ENCODE data around the gene MTHFD2L.

The MTHFD2L gene

GRCh38 chr4:74230902-74231499, 73.1 kb downstream of the MTHFD2L start:
- in situ Hi-C loops (cut with MboI; ENCODE audit: low sequenced_read_pairs) = no loop called here

- in situ Hi-C loops (cut with MboI; ENCODE audit: low sequenced_read_pairs) = no loop called here
Observed at GRCh38 chr4:74235135-74235534, 77.2 kb downstream of the MTHFD2L start.

GRCh38 chr4:74237425-74237966, 79.6 kb downstream of the MTHFD2L start:
- in situ Hi-C loops (cut with MboI; ENCODE audit: low sequenced_read_pairs) = no loop called here

GRCh38 chr4:74244049-74244448, 86.1 kb downstream of the MTHFD2L start:
- in situ Hi-C loops (cut with MboI; ENCODE audit: low sequenced_read_pairs) = no loop called here

GRCh38 chr4:74252933-74253332, 95.0 kb downstream of the MTHFD2L start:
- in situ Hi-C loops (cut with MboI; ENCODE audit: low sequenced_read_pairs) = no loop called here

- in situ Hi-C loops (cut with MboI; ENCODE audit: low sequenced_read_pairs) = no loop called here
Observed at GRCh38 chr4:74254386-74254785, 96.5 kb downstream of the MTHFD2L start.

GRCh38 chr4:74255096-74255495, 97.2 kb downstream of the MTHFD2L start:
- in situ Hi-C loops (cut with MboI; ENCODE audit: low sequenced_read_pairs) = no loop called here

GRCh38 chr4:74258963-74259362, 101.0 kb downstream of the MTHFD2L start:
- in situ Hi-C loops (cut with MboI; ENCODE audit: low sequenced_read_pairs) = no loop called here

- in situ Hi-C loops (cut with MboI; ENCODE audit: low sequenced_read_pairs) = no loop called here
Observed at GRCh38 chr4:74260036-74260435, 102.1 kb downstream of the MTHFD2L start.

GRCh38 chr4:74262522-74262921, 104.6 kb downstream of the MTHFD2L start:
- in situ Hi-C loops (cut with MboI; ENCODE audit: low sequenced_read_pairs) = no loop called here

- in situ Hi-C loops (cut with MboI; ENCODE audit: low sequenced_read_pairs) = no loop called here
Observed at GRCh38 chr4:74263551-74263950, 105.6 kb downstream of the MTHFD2L start.

GRCh38 chr4:74266081-74266480, 108.2 kb downstream of the MTHFD2L start:
- in situ Hi-C loops (cut with MboI; ENCODE audit: low sequenced_read_pairs) = no loop called here

- in situ Hi-C loops (cut with MboI; ENCODE audit: low sequenced_read_pairs) = no loop called here
Observed at GRCh38 chr4:74267998-74268606, 110.2 kb downstream of the MTHFD2L start.

- in situ Hi-C loops (cut with MboI; ENCODE audit: low sequenced_read_pairs) = no loop called here
Observed at GRCh38 chr4:74268643-74269042, 110.7 kb downstream of the MTHFD2L start.

- in situ Hi-C loops (cut with MboI; ENCODE audit: low sequenced_read_pairs) = no loop called here
Observed at GRCh38 chr4:74278490-74278889, 120.6 kb downstream of the MTHFD2L start.

GRCh38 chr4:74279716-74280115, 121.8 kb downstream of the MTHFD2L start:
- in situ Hi-C loops (cut with MboI; ENCODE audit: low sequenced_read_pairs) = no loop called here

- in situ Hi-C loops (cut with MboI; ENCODE audit: low sequenced_read_pairs) = no loop called here
Observed at GRCh38 chr4:74282926-74283325, 125.0 kb downstream of the MTHFD2L start.

- in situ Hi-C loops (cut with MboI; ENCODE audit: low sequenced_read_pairs) = no loop called here
Observed at GRCh38 chr4:74283614-74284013, 125.7 kb downstream of the MTHFD2L start.

- in situ Hi-C loops (cut with MboI; ENCODE audit: low sequenced_read_pairs) = no loop called here
Observed at GRCh38 chr4:74284053-74284452, 126.1 kb downstream of the MTHFD2L start.

GRCh38 chr4:74287164-74287563, 129.2 kb downstream of the MTHFD2L start:
- in situ Hi-C loops (cut with MboI; ENCODE audit: low sequenced_read_pairs) = no loop called here

GRCh38 chr4:74287791-74288190, 129.9 kb downstream of the MTHFD2L start:
- in situ Hi-C loops (cut with MboI; ENCODE audit: low sequenced_read_pairs) = no loop called here

- in situ Hi-C loops (cut with MboI; ENCODE audit: low sequenced_read_pairs) = no loop called here
Observed at GRCh38 chr4:74291471-74291870, 133.6 kb downstream of the MTHFD2L start.

Data from HL-60/S4 treated with phorbol 12-myristate 13-acetate at 8.2 ng/mL for 4 days and 3 days (cell line).